NCI-H1930 (cell line): ENCODE results near the gene MAP3K4.

ENCODE experiments used
- DNase-seq, 2 experiments: peaks; one replicate each; lab custom pipeline; 2025; lab: John Stamatoyannopoulos, UW

The MAP3K4 gene

GRCh38 chr6:161080263-161080970 lies 88.8 kb downstream of the MAP3K4 start:
- no peak for DNase-seq

DNA sequence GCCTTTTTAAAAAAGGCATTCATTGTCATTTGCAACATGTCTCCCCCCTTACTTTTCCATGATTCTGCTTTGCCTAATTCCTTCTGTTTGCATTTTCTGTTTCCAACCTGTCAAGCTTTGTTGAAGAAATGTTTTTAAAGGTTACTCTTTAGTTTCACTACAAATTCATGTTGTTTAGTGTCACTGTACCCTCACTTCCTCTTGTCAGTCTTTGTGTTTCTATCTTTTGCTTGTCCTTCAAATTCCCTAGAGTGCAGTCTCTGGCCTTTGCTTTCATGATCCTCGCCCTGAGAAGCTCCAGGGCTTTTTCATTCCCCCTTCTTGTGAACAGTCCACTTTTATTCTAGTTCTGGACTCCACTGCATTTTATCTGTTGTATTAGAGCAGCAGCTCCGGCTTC lies 90.6 kb downstream of the MAP3K4 start:
- no peak for DNase-seq

DNA sequence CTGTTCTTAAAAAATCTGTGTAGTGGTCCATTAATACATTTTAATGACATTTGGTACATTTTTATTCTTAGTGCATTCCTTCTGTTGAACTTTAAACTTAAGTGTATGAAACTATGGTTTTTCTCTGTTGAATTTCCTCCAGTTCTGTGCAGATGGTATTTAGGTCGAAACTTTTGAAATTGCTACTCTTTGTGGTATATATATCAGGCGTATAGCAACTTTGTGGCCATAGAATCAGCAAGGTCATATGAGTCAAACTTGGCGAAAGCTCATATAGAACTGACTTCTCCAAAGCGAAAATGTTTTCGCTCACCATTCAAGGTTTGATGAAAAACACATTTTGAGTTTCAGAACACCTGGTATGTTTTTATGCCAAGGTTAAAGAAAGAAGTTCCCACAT lies 93.7 kb downstream of the MAP3K4 start:
- DNase-seq, result no peak

DNA sequence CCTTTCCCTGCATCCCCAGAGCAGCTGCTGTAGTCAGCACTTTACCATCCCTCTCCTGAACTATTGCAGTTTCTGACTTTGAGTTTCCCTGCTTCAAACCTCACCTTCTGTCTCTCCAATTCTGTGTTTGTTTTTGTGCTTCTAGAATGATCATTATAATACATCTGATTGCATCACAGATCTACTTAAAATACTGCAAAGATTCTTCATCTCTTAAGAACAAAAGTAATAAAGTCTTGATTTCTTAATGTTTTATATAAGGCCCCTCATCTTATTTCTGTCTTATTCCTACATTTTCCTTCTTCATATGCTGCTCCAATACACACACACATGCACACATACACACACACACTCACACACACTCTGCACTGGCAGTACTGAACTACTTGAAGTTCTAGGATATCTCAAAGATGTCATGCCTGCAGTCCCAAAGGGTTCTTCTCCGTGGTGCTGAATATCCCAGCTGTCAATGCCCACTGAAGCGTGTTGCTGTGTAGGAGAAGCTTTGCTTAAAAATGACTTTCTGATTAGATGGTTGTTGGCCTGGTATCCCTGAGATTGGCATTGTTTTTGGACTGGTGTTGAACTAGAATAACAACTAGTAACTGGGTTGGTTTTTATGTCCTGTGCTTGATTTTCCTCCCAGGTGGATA lies 97.2 kb downstream of the MAP3K4 start:
- DNase-seq, result no peak

DNA sequence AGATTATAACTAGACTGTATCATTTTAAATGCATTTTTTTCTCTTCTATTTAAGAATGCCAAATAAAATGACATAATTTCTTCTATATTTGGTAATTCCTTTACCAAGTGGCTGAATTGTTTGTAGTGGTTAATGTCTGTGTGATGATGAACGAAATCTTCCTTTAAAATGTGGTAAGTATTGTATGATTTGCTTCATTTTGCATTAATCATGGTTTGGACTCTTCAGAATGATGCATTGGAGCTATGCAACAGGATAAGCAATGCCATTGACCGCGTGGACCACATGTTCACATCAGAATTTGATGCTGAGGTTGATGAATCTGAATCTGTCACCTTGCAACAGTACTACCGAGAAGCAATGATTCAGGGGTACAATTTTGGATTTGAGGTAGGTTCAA lies 99.6 kb downstream of the MAP3K4 start:
- no peak for DNase-seq

- DNase-seq, result no peak
These were observed 100.6 kb downstream of the MAP3K4 start for GRCh38 chr6:161091972-161092701.

DNA sequence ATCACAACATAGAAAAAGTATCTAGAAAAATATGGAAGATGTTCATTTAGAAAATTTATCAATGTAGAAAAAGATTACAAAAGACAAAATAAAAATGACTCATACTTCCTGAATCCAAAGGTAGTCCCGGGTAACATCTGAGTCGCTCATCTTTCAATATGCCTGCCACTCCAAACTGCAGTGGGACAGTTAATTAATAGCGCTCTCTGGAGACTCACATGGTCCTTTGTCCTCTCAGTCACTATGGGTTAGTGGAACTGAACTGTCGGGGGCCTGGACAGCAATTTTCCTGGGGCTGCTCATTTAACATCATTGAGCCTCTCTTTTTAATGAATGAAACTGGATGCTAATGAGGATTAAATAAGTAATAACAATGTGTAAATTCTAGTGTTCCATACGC lies 103.4 kb downstream of the MAP3K4 start:
- peak; percentile 87 to 89 for DNase-seq

GRCh38 chr6:161095916-161096315 lies 104.3 kb downstream of the MAP3K4 start:
- DNase-seq, result peak in 1 of 2 experiments; percentile 5

GRCh38 chr6:161100072-161100471 lies 108.5 kb downstream of the MAP3K4 start:
- no peak for DNase-seq

DNA sequence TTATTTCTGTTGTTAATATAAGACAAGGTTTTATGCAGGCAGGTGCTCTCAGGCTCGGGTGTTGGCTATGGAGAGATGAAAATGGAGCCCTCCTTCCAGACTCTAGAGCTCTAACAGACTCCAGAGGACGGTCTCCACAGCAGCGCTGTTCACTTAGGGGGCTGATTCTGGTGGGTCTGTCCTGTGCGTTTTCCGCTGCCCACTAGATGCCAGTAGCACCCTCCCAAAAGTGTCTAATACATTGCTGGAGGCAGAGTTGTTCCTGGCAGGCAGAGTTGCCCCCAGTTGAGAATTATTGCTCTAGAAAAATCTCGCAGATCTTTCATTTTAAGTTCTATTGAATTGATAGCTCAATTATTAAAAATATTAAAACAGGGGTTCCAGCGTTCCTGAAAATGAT lies 109.9 kb downstream of the MAP3K4 start:
- DNase-seq, result no peak

DNA sequence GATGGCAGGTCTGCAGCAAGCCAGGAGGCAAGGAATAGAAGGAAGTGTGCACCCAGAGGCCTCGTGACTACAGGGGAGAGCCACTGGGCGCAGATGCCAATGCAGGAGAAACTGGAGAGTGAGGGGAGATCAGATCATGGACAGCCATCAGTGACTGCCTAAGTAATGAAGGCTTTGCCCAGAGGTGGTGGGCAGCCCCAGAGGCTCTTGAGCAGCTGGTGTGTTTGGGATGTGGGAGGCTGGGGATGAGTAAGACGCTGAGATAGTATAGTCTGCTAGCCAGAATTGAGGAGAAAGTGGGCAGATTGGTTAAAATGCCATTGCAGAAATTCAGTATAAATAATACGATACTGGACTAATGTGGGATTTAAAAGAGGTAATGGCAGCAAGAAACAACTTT lies 111.9 kb downstream of the MAP3K4 start:
- DNase-seq, result no peak

DNA sequence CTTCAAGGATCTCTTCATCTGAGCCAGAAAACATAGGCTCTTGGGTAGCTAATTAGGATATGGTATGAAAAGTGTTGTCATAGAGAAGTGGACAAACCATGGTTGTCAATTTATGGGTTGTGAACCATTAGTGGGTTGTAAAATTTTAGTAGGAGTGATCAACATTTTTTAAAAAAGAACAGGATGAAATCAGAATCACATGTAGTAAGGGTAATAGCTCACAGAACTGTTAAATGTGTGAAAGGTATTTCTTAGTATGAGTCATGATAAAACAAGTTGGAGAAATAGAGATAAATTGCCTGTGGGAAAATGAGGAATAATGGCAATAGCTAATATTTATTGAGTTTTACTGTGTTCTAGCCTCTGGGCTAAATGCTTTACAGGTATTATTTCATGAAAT lies 113.4 kb downstream of the MAP3K4 start:
- no peak for DNase-seq

- no peak for DNase-seq
These were observed 113.8 kb downstream of the MAP3K4 start for GRCh38 chr6:161105408-161105807.

- no peak for DNase-seq
These were observed 116.5 kb downstream of the MAP3K4 start for GRCh38 chr6:161107779-161108730.

DNA sequence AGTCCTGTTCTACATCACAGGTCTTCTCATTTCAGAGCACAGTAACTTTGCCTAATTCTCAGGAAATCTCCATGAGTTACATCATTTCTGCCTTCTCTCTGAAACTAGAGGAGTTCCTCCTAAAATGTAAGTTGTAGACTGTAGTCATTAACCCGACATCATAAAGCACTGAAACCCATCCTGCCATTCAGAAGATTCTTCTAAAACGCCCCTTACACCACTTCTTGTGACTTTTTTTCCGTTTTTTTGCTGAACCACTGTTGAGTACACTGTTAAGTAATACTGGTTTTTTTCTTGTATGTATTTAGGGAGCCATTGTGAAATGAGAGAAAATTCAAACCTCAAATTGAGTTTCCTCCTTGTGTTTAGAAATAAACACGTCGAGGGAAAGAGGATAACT lies 117.3 kb downstream of the MAP3K4 start:
- DNase-seq, result no peak

GRCh38 chr6:161109366-161109765 lies 117.8 kb downstream of the MAP3K4 start:
- no peak for DNase-seq

GRCh38 chr6:161110028-161110779 lies 118.6 kb downstream of the MAP3K4 start:
- no peak for DNase-seq

DNA sequence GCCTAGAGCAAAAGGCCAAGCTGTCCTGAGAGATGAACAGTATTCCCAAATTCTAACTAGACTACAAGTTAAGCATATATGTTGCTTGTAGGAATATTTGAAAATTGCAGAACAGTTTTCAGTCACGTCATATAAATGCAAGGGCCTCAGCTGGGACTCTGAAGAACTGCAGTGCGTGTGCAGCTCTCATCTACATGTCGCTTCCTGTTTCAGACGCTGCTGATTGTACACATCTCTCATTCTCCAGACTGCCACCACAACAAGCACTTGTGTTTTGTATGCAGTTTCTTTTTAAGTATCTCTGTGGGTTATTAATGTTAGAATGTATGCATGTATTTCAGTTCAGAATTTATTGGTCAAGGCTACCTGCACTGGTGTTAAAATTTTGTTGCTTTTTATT lies 119.7 kb downstream of the MAP3K4 start:
- no peak for DNase-seq

DNA sequence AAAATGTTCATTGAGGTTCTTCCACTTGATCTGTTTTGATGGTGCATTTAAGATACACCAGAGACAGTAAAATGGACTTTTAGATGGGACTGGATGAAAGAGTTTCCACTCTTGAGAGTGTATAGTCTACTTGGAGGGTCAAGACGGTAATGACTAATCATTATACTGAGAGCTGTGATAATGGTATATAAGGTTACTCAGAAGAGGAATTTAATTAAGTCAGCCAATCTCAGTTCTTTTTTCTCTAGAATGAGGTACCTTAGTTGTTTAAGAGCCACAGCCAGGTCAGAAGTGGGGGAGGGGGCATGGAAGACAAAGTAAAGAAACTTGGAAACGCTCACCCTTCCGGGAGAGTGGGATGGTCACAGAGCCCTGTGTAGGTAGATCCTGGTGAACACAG lies 123.9 kb downstream of the MAP3K4 start:
- DNase-seq, result no peak

DNA sequence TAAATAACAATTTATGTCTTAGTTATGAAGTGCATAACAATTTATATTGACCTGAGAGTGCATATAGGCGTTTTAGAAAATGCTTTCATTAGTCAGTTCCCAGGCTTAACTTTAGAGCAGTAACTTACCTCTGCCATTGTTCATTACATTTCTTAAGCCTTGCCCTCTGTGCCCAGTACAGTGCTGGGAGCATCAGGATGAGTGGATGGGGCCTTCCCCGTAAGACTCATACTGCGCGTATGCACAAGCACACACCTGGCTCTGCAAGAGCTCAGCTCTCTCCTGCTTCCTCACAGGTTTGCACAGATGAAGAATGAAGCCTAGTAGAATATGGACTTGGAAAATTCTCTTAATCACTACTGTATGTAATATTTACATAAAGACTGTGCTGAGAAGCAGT lies 125.0 kb downstream of the MAP3K4 start:
- DNase-seq, result no peak

DNA sequence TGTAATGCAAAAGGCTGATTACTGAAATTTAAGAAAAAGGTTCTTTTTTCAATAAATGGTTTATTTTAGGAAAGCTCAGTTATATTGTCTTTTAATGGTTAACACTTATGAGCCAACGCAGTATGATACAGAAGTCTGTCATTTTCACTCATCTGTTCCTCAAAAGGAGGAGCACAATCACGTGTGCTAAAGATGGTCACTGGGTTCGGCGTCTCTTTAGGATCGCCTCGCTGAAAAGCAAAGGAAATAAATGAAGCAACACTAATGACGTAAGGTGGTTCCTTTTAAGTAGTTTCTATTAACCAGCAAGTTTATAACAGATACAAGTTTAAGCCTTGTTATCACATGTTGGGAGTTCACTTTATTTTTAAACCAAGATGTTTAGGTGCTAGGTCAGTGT lies 125.7 kb downstream of the MAP3K4 start:
- DNase-seq, result no peak
